MM.1S (cell line): Measurements from ENCODE around the gene NDUFB11.

Experiments used
- DNase-seq: peaks from one replicate; pipeline ENCODE4 v3.0.0-alpha.2; 2015
- H2AFZ ChIP-seq: fragments of 300-600 bp; sonication (generic); 2 replicates; pipeline ENCODE4 v1.6.0; 2016; ENCODE audit warnings: antibody characterized with exemption, low read length
- H3F3A ChIP-seq: fragments of 300-600 bp; sonication (generic); 2 replicates; pipeline ENCODE4 v1.6.1; 2016; ENCODE audit warnings: mild to moderate bottlenecking, antibody characterized with exemption, low read length, moderate library complexity, mixed read lengths; ENCODE audit not compliant: insufficient read depth
- H3K27ac ChIP-seq: fragments of 300-600 bp; sonication (generic); 2 replicates; pipeline ENCODE4 v1.5.1; 2016; ENCODE audit warnings: mild to moderate bottlenecking, low read length
- H3K27me3 ChIP-seq: fragments of 300-600 bp; sonication (generic); replicated peaks from 2 replicates; pipeline ENCODE4 v1.6.0; 2016; ENCODE audit warnings: low read length; ENCODE audit not compliant: insufficient read depth
- H3K36me3 ChIP-seq: fragments of 300-600 bp; sonication (generic); replicated peaks from 2 replicates; pipeline ENCODE4 v1.6.1; 2016; ENCODE audit warnings: mild to moderate bottlenecking, low read length, mixed read lengths; ENCODE audit not compliant: insufficient read depth
- H3K4me1 ChIP-seq: fragments of 300-600 bp; sonication (generic); 2 replicates; pipeline ENCODE4 v1.6.1; 2016; ENCODE audit warnings: low read length, mixed read lengths
- H3K4me2 ChIP-seq: fragments of 300-600 bp; sonication (generic); 2 replicates; pipeline ENCODE4 v1.6.0; 2016; ENCODE audit warnings: low read depth, low read length
- H3K4me3 ChIP-seq: fragments of 300-600 bp; sonication (generic); 2 replicates; pipeline ENCODE4 v1.5.1; 2016; ENCODE audit warnings: low read length, mixed read lengths
- H3K79me2 ChIP-seq: fragments of 300-600 bp; sonication (generic); 2 replicates; pipeline ENCODE4 v1.6.1; 2016; ENCODE audit warnings: mixed run types, low read length, mixed read lengths
- H3K9ac ChIP-seq: fragments of 300-600 bp; sonication (generic); 2 replicates; pipeline ENCODE4 v1.6.1; 2016; ENCODE audit warnings: low read length, mixed read lengths
- H3K9me2 ChIP-seq: fragments of 300-600 bp; sonication (generic); replicated peaks from 2 replicates; pipeline ENCODE4 v1.6.1; 2016; ENCODE audit warnings: mild to moderate bottlenecking, low read length, mixed read lengths; ENCODE audit not compliant: insufficient read depth
- H3K9me3 ChIP-seq: fragments of 300-600 bp; sonication (generic); replicated peaks from 2 replicates; pipeline ENCODE4 v1.6.1; 2016; ENCODE audit warnings: mild to moderate bottlenecking, low read length, mixed read lengths; ENCODE audit not compliant: insufficient read depth
- H4K20me1 ChIP-seq: fragments of 300-600 bp; sonication (generic); 2 replicates; pipeline ENCODE4 v1.6.1; 2016; ENCODE audit warnings: mild to moderate bottlenecking, low read length, moderate library complexity, mixed read lengths; ENCODE audit not compliant: insufficient read depth
- EZH2 ChIP-seq: fragments of 300-600 bp; sonication (generic); optimal IDR thresholded peaks from 2 replicates; pipeline ENCODE3; 2017; ENCODE audit warnings: low read depth, mild to moderate bottlenecking, antibody characterized with exemption, low read length, mixed read lengths
- EZH2phosphoT487 ChIP-seq: fragments of 300-600 bp; sonication (generic); IDR thresholded peaks from 2 replicates; pipeline ENCODE4 v1.6.1; 2018; ENCODE audit warnings: antibody characterized with exemption, low read length
- TF ChIP-seq, protein P1 (sequence below): fragments of 300-600 bp; sonication (generic); IDR thresholded peaks from 2 replicates; pipeline ENCODE4 v1.5.1; 2016; ENCODE audit warnings: antibody characterized with exemption, low read length, mixed read lengths

The NDUFB11 gene

DNA sequence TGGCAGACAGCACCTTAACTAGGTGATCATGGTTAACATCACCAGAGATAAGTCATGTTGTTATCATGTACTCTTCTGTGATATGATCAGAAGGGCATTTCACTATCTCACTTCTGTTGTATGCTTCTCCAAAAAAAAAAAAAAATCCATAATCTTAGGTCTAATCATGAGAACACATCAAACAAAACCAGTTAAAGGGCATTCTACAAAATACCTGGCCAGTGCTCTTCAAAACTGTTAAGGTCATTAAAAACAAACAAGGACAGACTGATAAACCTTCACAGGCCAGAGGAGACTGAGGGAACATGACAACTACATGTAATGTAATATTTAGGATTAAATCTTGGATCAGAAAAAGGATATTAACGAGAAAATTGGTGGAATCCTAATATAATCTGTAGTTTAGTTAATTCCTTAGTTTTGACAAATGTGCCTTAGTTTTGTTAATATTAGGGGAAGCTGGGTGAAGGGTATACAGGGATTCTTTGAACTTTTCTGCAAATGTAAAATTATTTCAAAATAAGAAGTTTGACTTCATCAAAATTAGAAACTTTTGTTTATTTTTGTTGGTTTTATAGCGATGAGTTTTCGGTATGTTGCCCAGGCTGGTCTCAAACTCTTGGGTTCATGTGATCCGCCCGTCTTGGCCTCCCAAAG, 18.6 kb upstream of the NDUFB11 start:
- H3K4me2 ChIP-seq: no peak overlapping the region
- peaks cover 73% of the 10 kb centered on the region for H3K79me2 ChIP-seq
- TF ChIP-seq, protein P1, sequence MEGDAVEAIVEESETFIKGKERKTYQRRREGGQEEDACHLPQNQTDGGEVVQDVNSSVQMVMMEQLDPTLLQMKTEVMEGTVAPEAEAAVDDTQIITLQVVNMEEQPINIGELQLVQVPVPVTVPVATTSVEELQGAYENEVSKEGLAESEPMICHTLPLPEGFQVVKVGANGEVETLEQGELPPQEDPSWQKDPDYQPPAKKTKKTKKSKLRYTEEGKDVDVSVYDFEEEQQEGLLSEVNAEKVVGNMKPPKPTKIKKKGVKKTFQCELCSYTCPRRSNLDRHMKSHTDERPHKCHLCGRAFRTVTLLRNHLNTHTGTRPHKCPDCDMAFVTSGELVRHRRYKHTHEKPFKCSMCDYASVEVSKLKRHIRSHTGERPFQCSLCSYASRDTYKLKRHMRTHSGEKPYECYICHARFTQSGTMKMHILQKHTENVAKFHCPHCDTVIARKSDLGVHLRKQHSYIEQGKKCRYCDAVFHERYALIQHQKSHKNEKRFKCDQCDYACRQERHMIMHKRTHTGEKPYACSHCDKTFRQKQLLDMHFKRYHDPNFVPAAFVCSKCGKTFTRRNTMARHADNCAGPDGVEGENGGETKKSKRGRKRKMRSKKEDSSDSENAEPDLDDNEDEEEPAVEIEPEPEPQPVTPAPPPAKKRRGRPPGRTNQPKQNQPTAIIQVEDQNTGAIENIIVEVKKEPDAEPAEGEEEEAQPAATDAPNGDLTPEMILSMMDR: no peak
- TF ChIP-seq EZH2phosphoT487 (no peak), EZH2 (no peak)
- no peak overlapping the region for H3K27ac ChIP-seq
- no peaks in the 10 kb centered on the region for H3K9me3 ChIP-seq
- H3K4me3 ChIP-seq: no peak overlapping the region
- H3K9ac ChIP-seq: no peak overlapping the region
- H3F3A ChIP-seq: no peaks in the 10 kb centered on the region
- no peaks in the 10 kb centered on the region for H3K27me3 ChIP-seq
- H3K9me2 ChIP-seq: no peaks in the 10 kb centered on the region
- no peaks in the 10 kb centered on the region for H4K20me1 ChIP-seq
- no peaks in the 10 kb centered on the region for H3K4me1 ChIP-seq
- DNase-seq: no peak
- H2AFZ ChIP-seq: no peak overlapping the region
- no peaks in the 10 kb centered on the region for H3K36me3 ChIP-seq

DNA sequence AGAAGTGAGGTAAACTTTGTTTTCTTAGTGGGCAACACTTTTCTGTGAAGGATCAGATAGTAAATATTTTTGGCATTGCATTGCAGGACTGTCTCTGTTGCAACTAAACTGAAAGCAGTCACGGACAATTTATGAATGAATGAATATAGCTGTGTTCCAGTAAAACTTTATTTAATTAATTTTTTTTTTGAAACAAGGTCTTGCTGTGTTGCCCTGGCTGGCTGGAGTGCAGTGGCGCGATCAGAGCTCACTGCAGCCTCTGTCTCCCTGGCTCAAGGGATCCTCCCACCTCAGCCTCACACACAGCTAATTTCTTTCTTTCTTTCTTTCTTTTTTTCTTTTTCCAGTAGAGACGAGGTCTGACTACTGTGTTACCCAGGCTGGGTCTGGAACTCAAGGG, 16.3 kb upstream of the NDUFB11 start:
- peaks cover 82% of the 10 kb centered on the region for H3K79me2 ChIP-seq

DNA sequence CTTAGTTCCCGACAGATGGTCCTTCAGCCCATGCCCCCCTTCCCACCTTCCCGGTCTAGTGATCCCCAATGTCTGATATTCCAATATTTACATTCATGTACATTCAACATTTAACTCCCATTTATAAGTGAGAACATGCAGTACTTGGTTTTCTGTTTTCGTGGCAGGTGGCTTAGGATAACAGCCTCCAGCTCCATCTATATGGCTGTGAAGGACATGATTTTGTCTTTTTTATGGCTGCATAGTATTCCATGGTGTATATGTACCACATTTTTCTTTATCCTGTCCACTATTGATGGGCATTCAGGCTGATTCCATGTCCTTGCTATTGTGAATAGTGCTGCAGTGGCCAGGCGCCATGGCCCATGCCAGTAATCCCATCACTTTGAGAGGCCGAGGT, 14.3 kb upstream of the NDUFB11 start:
- H4K20me1 ChIP-seq: no peaks in the 10 kb centered on the region

More for the DNA sequence above, 16.3 kb upstream of the NDUFB11 start:
- Histone ChIP-seq H3K4me2 (no peak overlapping the region), H3K36me3 (no peaks in the 10 kb centered on the region), H3K4me3 (no peak overlapping the region), H4K20me1 (no peaks in the 10 kb centered on the region), H3K27me3 (no peaks in the 10 kb centered on the region), H2AFZ (no peak overlapping the region), H3K9ac (no peak overlapping the region), H3F3A (no peaks in the 10 kb centered on the region), H3K9me3 (no peaks in the 10 kb centered on the region), H3K4me1 (no peaks in the 10 kb centered on the region), H3K27ac (no peak overlapping the region), H3K9me2 (no peaks in the 10 kb centered on the region)
- TF ChIP-seq EZH2phosphoT487 (no peak), EZH2 (no peak)
- TF ChIP-seq, protein P1: no peak
- DNase-seq: no peak

More for the DNA sequence above, 14.3 kb upstream of the NDUFB11 start:
- no peaks in the 10 kb centered on the region for H3K9me2 ChIP-seq
- no peak overlapping the region for H2AFZ ChIP-seq
- no peak overlapping the region for H3K9ac ChIP-seq
- no peak for DNase-seq
- TF ChIP-seq EZH2: no peak
- TF ChIP-seq EZH2phosphoT487: no peak
- TF ChIP-seq, protein P1: no peak
- no peak overlapping the region for H3K27ac ChIP-seq
- no peak overlapping the region for H3K4me3 ChIP-seq
- no peaks in the 10 kb centered on the region for H3F3A ChIP-seq
- no peaks in the 10 kb centered on the region for H3K4me1 ChIP-seq
- no peaks in the 10 kb centered on the region for H3K27me3 ChIP-seq
- H3K79me2 ChIP-seq: peaks cover 87% of the 10 kb centered on the region
- H3K36me3 ChIP-seq: no peaks in the 10 kb centered on the region
- no peaks in the 10 kb centered on the region for H3K9me3 ChIP-seq
- H3K4me2 ChIP-seq: no peak overlapping the region
